GF-D8 (cell line): Measurements from ENCODE around the gene SEL1L3.
"Not testable (repeated sequence)": the region's sequence is repeated elsewhere in the genome, so short reads cannot be mapped to it uniquely, and the experiment has no call there.

ENCODE experiments used
- DNase-seq: peaks from one replicate; lab custom pipeline; 2025; lab: John Stamatoyannopoulos, UW

Gene SEL1L3

DNA sequence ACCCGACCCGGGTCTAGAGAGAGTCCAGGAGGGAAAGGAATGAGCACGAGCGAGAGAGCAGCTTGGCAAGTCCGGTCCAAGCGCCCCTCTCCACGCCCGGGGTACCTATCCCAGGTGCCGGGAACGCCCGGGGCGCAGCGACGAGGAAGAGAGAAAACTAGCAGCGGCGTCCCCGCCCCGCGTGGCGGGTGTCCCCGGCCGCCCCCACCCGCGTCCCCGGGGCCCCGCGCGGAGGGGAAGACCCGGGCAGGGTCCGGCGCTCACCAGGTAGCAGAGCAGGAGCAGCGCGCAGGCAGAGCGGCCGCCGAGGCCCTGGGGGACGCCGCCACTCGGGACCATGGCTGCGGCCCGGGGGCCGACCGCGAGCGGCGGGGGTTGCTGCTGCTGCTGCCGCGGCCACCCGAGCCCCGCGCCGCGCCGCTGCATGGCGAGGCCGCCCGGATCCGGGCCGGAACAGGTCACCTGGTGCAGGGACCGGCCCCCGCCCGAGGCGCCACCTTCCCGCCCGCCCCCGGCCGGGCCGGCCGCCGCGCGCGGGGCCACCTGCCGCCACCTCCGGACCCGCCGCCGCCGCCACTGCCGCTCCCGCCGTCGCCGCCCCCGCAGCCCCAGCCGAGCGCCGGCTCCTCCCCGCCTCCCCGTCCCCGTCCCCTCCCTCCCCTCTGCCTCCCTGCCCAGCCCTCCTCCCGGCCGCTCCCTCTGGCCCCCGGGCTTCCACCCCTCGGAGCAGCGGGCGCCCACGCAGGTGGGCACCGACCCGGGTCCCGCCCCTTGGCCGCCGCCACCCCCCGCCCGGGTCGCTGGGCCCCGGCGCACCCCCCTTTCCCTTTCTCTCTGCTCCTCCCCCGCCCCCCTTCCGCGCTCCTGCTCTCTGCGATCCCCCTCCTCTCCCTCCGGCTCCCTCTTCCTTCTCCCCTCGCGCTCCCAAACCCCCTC is at the start of gene SEL1L3:
TSS of gene SEL1L3 (minus strand) at position 578 of the 936 bp plus-strand sequence. CDS start at position 426, 152 bp downstream.
- DNase-seq, result no peak

DNA sequence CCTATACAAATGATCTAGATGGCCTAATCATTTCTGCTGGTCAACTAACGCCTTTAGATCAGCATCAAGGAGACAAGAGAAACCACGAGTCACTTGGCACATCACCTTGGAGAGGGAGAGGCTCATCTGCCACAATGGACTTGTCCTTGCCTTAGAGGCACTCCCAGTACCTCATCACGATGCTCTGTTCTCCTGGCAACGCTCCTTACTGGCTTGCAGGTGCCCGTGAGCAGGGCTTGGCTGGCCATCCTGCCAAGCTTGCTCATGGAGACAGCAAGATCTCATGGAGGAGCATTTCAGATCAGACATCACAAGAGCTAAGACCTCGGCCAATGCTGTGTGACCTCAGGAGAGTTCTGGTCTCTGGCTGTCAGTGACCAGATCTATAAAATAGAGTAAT is 48.6 kb upstream of the SEL1L3 start:
- DNase-seq, result no peak

DNA sequence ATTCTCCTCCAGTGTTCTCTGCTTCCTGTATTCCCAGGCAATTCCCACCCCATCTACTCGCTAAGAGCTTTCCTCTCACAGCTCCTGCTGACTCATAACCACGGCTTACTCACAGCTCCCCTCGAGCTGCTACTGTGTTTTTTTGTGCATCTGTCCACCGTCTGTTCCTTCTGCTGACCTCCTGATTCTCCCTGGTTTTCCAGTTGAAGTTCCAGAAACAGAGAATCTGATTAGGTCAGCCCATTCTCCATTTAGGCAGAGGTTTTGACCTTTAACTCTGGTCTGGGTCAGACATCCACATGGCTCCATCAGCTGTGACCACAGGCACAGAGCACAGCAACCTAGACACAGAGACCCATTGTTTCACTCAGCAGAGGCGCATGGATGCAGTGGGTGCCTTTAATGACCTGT is 45.7 kb upstream of the SEL1L3 start:
- no peak for DNase-seq

DNA sequence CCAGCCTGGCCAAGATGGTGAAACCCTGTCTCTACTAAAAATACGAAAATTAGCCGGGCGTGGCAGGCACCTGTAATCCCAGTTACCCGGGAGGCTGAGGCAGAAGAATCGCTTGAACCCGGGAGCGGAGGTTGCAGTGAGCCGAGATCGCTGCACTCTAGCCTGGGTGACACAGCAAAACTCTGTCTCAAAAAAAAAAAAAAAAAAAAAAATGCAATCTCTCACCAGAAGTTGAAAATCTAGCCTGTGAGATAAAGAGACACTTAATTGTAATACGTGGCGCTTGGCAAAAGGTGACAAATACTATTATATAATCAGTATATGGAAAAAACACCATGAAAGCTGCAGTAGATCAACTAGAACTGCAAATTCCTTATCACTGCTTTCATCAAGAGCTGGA is 43.3 kb upstream of the SEL1L3 start:
- not testable (repeated sequence) for DNase-seq

DNA sequence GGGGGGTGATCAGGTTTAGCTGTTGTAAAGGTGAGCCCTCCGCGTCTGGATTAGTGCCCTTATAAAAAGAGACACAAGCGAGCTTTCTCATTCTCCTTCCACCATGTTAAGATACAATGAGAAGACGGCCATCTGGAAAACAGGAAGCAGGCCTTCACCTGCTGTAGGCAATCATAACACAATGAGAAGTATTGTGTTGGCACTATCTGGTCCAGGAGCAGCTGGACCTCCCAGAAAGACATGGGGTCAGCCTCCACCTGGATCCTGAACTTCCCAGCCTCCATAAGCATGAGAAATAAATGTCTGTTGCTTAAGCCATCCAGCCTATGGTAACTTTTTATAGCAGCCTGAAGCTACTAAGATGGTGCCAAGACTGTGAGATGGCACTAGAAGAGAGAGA is 42.6 kb upstream of the SEL1L3 start:
- no peak for DNase-seq

DNA sequence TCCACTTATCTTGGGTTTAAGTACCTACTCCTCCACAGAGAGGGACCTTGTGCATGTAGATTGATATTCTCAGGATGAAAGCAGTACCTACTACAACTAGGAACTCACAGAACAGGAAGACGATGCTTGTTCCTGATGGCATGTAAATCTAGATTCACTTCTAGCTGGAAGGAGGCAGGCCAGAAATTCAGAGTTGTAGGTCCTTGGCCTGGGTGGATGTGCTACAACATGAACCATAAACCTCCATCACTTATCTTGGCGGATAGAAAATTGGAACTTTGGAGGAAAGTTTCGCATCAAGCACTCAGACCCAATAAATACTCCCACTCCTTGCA is 41.9 kb upstream of the SEL1L3 start:
- DNase-seq, result no peak

DNA sequence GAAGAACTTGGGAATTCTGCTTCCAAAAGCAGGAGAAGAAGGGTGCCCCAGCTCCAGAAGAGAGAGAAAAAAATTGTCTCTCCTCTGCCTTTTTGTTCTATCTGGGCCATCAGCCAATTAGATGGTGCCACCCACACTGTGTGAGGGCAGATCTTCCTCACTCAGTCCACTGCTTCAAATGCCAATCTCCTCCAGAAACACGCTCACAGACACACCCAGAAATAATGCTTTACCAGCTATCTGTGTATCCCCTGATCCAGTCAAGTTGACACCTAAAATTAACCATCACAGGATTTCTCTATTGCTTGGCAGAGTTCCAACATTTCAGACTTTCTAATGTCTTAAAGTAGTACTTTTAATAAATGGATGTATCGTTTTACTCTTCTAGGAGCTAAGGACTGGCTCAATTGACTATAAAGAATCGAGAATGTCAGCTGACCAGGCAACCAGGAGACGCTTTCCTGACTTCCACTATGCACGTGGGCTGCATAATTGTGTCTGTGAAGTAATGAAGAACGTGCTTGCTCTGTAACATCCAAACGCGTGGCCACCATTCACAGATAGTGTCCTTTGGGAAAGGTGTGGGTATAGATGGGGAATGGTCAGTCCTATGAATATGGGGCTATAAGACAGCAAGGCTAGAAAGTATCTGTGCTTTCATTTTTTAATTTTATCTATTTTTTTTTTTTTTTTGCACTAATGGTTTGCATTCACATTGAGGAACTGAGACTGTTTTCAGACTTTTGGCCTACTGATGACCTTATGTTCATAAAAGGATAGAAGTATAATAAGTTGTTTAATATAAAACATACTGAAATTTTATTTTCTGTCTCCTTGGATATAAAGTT is 41.3 kb upstream of the SEL1L3 start:
- DNase-seq, result no peak

DNA sequence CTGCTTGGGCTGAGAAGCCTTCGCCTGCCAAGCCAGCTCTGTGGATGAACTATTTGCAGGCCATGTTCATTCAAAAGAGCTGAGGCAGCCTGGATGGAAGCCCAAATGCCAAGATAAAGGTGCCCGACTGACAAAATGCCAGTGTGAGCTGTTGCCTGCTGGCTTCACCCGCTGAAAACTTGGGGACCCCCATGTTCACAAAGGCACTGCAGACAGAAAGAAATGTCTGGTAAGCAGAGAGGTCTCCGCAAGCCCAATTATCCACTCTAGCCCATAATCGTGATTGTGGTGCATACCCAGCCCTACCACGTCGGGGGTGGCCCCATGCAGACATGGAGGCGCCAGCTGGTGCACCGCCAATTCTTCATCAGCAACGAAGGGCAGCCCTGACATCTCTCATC is 38.2 kb upstream of the SEL1L3 start:
- DNase-seq, result no peak

DNA sequence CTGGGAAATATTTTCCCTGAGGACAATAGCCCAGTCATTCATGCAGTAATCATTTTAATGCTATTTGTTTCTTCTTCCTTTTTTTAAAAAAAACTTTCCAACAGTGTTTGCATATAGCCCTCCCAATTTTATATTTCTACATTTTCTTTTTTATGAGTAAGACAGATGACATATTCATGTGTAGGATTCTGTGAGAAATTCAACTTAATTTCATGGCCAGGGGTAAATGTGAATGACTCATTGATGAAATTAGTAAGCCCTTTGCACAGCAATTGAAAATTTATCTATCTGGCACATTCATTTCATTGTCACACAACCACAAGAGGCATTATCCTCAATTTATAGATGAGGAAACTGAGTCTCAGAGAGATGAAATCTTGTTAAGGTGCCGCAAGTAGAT is 37.5 kb upstream of the SEL1L3 start:
- DNase-seq, result no peak

DNA sequence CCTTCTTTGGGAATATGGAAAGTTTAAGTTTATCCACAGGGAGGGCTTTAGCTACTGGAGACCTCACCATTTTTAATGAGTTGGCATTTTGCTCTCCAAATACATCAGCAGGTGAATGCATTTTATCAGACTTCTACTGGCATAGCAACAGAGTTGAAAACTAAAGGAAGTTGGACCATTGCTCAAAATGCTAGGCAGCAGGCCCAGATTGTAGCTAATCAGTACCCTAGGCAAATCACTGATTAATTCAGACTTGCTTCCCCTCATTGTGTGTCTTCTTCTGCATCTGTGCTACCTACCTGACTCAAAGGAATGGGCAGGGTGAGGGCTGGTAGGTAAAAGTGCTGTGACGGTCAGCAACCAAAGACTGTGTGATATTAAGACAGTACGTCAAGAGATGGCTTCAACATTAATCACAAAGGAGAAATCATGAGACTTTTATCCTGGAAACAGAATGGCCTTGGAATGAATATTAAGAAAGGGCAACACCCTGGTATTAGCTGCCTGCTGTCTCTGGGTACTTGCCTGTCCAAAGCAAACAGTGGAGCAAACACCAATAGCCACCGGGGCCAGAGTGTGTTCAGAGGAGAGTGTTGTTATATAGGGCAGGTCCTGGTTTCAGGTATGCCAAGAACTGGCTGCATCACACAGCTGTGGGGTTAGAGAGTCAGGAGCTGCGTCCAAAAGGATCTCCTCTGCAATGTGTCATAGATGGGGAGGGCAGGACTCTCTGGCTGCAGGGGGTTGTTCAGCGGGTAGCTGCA is 34.2 kb upstream of the SEL1L3 start:
- DNase-seq, result no peak

DNA sequence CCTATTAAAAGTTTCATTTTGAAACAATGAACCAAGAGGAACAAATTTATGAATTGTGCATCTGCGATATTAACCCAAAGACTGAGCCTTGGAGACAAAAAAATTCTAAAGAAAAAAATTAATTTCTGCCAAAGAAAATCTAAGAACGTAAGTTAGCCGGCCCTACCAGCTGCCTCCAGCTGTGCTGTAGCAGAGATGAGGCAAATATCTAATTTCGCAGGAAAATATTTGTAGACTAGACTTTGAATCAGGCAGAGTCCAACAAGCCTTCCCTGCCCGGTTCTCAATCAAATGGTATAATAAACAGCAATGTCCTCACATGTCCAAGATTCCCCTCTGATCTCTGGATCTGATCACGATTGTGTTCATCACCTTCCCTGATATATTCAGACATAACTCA is 30.0 kb upstream of the SEL1L3 start:
- DNase-seq, result no peak

DNA sequence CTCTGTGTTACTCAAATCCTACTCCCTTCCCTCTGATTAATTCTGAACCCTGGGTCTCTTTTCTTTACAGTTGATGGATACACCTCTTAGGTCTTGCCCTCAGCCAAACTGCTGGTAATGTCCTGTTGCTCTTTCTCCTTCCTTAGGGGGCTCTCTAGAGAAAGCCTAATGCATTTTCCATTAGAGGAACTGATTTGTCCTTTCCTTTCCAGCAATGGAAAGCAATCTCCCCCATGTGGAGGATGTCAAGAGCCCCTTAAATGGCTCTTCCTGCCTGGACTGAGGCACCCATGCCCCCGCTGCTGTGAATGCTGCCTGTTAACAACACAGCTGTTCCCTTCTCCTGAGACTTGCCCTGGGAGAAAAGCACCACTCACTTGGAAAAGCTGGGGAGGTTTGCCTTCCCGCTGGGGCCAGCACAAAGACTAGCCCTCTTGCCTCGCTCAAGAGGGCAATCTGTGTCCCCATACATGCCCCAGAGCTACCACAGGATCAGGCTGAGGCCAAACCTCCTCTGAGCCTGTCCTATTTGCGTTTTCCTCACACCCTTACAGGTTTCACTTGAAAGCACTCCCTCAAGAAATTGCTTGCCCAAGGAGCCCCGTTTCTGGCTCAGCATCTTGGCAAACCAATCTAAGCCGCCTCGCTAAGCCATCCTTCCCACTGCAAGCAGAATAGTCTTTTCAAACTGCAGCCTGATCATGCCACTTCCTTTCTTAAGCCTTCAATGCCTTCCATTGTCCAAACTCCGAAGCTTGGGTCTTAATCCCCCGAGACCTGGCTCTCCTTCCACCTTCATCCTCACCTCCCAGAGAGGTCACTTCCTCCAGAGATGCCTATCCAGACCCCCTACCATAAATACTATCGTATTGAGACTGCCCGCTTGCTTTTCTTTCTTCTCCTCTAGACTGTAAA is 28.0 kb upstream of the SEL1L3 start:
- DNase-seq, result no peak

DNA sequence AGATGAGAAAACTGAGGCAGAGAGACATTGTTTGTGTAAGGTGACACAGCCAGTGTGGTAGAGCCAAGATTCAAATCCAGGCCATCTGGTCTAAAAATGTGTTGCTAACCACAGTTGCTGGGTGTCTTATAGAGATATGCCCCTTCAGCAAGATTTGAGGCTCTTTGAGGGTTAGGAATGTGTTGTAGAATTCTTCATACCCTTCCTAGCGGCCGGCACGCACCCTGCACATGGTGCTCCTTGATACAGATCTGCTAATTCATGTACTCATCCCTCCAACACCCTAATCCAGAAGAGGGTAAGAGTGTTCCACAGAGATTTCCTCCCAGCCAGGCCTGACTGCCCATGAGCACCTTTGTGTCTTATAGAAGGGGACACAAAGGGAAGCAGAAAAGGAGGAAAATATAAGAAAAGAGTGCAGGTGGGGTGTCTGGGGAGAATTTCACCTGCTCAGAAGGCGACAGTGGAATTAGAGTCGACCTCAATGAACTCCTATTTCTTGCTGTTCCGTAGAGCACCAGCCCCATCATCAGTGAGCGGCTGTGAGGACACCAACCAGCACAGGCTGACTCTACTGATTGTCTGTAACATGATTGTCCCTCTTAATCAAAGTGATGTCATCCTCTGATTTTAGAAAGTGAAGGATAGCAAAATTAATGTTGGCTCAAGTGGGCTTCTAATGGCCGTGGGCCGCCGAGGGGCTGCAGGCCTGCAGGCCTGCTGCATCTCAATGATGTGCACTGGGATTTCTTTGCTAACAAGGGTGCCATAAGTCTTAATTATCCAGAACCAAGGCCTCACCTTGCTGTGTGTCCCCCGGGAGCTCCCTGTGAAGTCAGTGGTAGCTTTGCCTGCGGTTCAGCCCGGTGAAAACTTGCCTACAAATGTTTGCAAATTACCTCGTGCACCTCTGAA is 27.1 kb upstream of the SEL1L3 start:
- DNase-seq, result no peak

DNA sequence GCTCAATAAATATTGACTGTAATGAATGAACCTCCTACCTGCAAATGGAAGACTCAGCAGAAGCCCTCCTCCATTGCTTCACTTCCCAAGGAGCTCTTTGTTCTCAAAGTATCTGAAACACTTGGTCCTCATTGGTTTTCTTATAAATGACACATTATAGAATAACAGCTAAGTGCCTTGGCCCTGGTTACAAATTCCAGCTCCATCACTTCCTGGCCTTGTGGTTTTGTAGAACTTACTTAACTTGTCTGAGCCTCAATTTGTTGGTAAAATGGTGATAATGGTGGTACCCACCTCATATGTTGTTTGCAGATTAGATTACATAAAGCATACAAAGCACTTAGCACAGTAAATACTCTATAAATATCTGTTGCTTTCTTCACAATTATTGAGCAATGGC is 26.0 kb upstream of the SEL1L3 start:
- no peak for DNase-seq

DNA sequence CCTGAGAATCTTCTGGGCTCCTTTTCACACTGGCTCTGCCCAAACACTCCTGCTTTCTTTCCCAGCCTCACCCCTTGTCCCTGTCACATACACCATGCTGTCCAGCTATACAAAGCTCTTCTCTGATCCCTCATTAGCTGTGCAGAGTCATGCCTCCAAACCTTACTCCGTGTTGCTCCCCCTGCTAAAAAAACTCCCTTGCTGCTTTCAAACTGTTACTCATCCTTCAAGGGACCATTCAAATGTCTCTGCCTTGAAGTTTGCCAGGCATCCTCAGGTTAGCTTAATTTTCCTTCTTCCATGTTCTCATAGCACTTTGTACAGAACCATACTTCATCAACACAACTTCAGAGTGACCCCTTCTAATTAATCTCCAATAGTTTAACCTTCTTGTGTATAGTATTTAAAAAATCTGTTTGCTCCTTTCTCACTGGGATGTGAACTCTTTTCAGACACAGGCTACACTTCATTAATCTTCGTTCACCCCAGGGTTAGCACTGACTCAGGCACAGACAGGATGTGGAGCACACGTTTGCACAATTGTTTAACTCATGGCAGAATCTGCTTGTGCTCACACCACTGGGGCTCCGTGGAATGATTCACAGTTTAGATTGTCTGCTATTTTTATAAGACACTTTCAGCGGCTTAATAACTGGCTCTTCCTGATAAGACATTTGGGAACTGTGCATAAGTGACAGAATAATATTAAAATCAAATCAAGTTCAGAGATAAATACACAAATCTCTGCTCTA is 21.4 kb upstream of the SEL1L3 start:
- DNase-seq, result no peak

DNA sequence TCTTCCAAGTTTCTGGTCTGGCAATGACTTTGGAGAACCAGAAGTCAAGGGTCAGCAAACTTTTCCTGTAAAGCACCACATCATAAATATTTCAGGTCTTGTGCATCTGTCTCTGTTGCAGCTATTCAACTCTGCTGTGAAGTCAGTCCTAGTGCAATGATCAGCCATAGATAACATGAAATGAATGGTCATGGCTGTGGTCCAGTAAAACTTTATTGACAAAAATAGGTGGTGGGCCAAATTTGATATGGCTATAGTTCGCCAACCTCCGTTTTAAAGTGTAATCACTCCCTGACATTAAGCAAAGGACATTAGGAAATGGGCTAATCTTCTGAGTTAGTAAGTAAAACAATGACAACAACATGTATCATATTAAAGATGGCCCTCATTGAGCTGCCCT is 20.8 kb upstream of the SEL1L3 start:
- no peak for DNase-seq

DNA sequence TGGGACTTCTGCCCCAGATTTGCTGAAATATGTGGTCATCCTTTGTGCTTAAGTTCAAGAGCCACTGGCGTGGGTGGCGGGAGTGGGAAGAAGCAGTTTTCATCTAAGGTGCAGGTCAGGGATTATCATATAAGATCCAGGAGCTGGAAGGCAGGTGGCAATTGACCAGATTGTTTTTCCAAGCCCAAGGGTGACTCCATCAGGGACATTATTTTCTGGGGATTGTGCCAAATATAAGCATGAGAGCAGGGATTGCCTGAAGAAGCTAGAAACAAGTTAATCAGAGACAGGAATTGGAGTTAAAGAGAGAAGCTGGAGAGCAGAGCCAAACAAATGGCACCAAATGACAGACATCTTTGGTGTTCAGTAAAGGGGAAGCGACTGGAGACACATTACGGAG is 19.4 kb upstream of the SEL1L3 start:
- DNase-seq, result no peak

DNA sequence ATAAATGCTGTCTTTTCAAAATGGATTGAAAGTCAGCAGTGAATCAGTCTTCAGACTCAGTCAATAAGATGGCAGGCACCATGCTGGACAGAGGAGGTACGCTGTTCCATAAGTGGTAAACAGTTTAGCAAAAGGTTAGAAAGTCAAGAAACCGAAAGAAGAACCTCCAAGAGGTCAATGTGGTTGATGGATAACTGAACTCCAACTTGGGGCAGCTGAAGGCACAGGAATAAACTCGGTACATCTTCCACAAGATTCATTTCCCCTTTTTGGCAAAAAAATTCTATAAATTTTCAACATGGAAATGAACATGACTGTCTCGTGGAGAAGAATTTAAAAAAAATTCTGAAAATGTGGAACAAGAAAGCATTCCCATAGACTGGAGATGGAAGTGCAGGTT is 18.4 kb upstream of the SEL1L3 start:
- no peak for DNase-seq

DNA sequence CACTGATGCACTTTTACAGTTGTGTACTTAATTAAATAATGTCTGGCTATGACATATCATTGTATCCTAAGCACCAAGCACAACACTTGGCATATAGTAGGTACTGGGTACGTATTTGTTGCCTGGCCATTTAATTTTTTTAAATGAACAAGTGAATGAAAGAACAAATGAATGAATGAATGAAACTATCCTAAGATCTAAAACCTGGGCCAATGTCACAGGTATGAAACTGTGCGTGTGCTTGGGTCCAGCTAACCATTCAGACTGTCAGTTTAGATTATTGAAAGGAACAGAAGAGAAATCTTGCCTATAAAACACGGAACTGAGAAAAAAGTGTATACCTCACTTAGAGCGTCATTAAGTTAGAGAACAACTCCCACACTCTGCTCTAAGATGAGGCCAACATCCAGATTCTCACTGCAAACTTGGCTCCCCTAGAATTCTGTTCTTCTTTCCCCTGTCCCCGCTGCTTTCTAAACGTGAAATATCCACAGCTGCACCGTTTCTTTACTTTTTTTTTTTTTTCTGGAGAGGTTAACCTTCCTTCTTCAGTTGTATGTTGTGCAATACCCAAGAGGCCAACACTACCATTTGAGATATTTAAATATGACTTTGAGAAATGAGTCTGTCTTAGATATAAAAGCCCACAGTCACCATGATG is 17.3 kb upstream of the SEL1L3 start:
- DNase-seq, result no peak
